ENCODE measurements around the gene P2RY10.
"Not testable (repeated sequence)": the region's sequence is repeated elsewhere in the genome, so short reads cannot be mapped to it uniquely, and the experiment has no call there.

Gene P2RY10

GRCh38 chrX:78945186-78945912, at the start of gene P2RY10:
P2RY10 (plus strand) TSS chrX:78945391; CDS start chrX:78960521, 15,130 bp downstream.
- DNase-seq = no peak

- DNase-seq = no peak
Observed at GRCh38 chrX:78922754-78923153, 22.4 kb upstream of the P2RY10 start.

- DNase-seq = no peak
Observed at GRCh38 chrX:78923198-78924015, 21.8 kb upstream of the P2RY10 start.

GRCh38 chrX:78931814-78932213, 13.4 kb upstream of the P2RY10 start:
- DNase-seq = no peak

- DNase-seq = no peak
Observed at GRCh38 chrX:78934866-78935265, 10.3 kb upstream of the P2RY10 start.

- DNase-seq = no peak
Observed at GRCh38 chrX:78944351-78944750, 840 bp upstream of the P2RY10 start.

GRCh38 chrX:78946178-78946931, 1.2 kb downstream of the P2RY10 start:
- DNase-seq = no peak

GRCh38 chrX:78950009-78950835, 5.0 kb downstream of the P2RY10 start:
- no peak for DNase-seq

GRCh38 chrX:78957049-78957767, 12.0 kb downstream of the P2RY10 start:
- no peak for DNase-seq

- DNase-seq = no peak
Observed at GRCh38 chrX:78957768-78958130, 12.6 kb downstream of the P2RY10 start.

GRCh38 chrX:78958419-78959116, 13.4 kb downstream of the P2RY10 start:
- no peak for DNase-seq

GRCh38 chrX:78960888-78961287, 15.7 kb downstream of the P2RY10 start:
- DNase-seq = no peak

GRCh38 chrX:78964598-78964997, 19.4 kb downstream of the P2RY10 start:
- DNase-seq = no peak

GRCh38 chrX:78979789-78980464, 34.7 kb downstream of the P2RY10 start:
- DNase-seq = no peak

- no peak for DNase-seq
Observed at GRCh38 chrX:78989349-78989748, 44.2 kb downstream of the P2RY10 start.

- no peak for DNase-seq
Observed at GRCh38 chrX:78997870-78998558, 52.8 kb downstream of the P2RY10 start.

GRCh38 chrX:79007540-79007939, 62.3 kb downstream of the P2RY10 start:
- DNase-seq = not testable (repeated sequence)
